OCI-LY7 (cell line): Measurements from ENCODE around the gene ASXL1. TPM values are rescaled to one million over a fixed set of nuclear protein-coding genes. Genes with fewer than 3 reads are reported as not detected.

Experiments
- BruUV-seq: library from RNA; stranded (reverse); fragments of 400-500 nt; replicated peaks from 2 replicates; lab custom pipeline; 2021; lab: Mats Ljungman, UMichigan
- CTCF ChIA-PET: fragments of 300-600 bp; sonication (Branson Sonifier 250); formaldehyde crosslinking; loops from one replicate; lab custom pipeline; 2022; ENCODE audit warnings: antibody characterized with exemption; ENCODE audit not compliant: unreplicated experiment; lab: Charles Lee
- POLR2A ChIA-PET: fragments of 300-600 bp; sonication (Branson Sonifier 250); formaldehyde crosslinking; loops from one replicate; lab custom pipeline; 2022; ENCODE audit warnings: antibody characterized with exemption; lab: Charles Lee
- DNase-seq: peaks from one replicate; pipeline ENCODE4 v3.0.0-alpha.2; 2015; ENCODE audit warnings: low spot score
- H2AFZ ChIP-seq: fragments of 200-600 bp; sonication (generic), shearing (Covaris generic); 2 replicates; pipeline ENCODE4 v1.6.1; 2014; ENCODE audit warnings: mild to moderate bottlenecking, antibody characterized with exemption, low read length, moderate library complexity
- H3K27ac ChIP-seq: fragments of 200-600 bp; sonication (generic); 2 replicates; pipeline ENCODE4 v1.5.1; 2014; ENCODE audit warnings: mixed run types, low read depth, mild to moderate bottlenecking, moderate library complexity, low read length, inconsistent platforms; ENCODE audit not compliant: poor library complexity, severe bottlenecking
- H3K36me3 ChIP-seq: fragments of 200-600 bp; sonication (generic); 2 replicates; pipeline ENCODE4 v1.6.1; 2014; ENCODE audit warnings: mild to moderate bottlenecking, antibody characterized with exemption, low read length, moderate library complexity, mixed read lengths; ENCODE audit not compliant: insufficient read depth
- H3K4me1 ChIP-seq: fragments of 200-600 bp; sonication (generic); 2 replicates; pipeline ENCODE4 v1.5.1; 2014; ENCODE audit warnings: mild to moderate bottlenecking, low read length; ENCODE audit not compliant: insufficient read depth, poor library complexity, severe bottlenecking
- H3K4me2 ChIP-seq: fragments of 200-600 bp; sonication (generic); 2 replicates; pipeline ENCODE4 v1.6.1; 2014; ENCODE audit warnings: mild to moderate bottlenecking, low read length
- H3K4me3 ChIP-seq: fragments of 200-600 bp; sonication (generic); 2 replicates; pipeline ENCODE4 v1.5.1; 2014; ENCODE audit warnings: mild to moderate bottlenecking, low read depth, low read length; ENCODE audit not compliant: poor library complexity, severe bottlenecking
- H3K79me2 ChIP-seq: fragments of 200-600 bp; sonication (generic); 2 replicates; pipeline ENCODE4 v1.6.1; 2016; ENCODE audit warnings: low read depth, mild to moderate bottlenecking, low read length, moderate library complexity, mixed read lengths; ENCODE audit not compliant: insufficient read depth
- H3K9me2 ChIP-seq: fragments of 200-600 bp; sonication (generic); 2 replicates; pipeline ENCODE4 v1.6.1; 2016; ENCODE audit warnings: mild to moderate bottlenecking, low read length, mixed read lengths; ENCODE audit not compliant: insufficient read depth
- H3K9me3 ChIP-seq: fragments of 200-600 bp; sonication (generic); 2 replicates; pipeline ENCODE4 v1.6.1; 2014; ENCODE audit warnings: mild to moderate bottlenecking, mixed run types, low read length, mixed read lengths
- H4K20me1 ChIP-seq: fragments of 200-600 bp; sonication (generic); 2 replicates; pipeline ENCODE4 v1.6.1; 2014; ENCODE audit warnings: mild to moderate bottlenecking, antibody characterized with exemption, low read length, moderate library complexity, mixed read lengths; ENCODE audit not compliant: insufficient read depth
- CTCF ChIP-seq: fragments of 200-600 bp; sonication (generic); conservative IDR thresholded peaks from 2 replicates; pipeline ENCODE4 v1.5.1; 2014; ENCODE audit warnings: mild to moderate bottlenecking, antibody characterized with exemption, low read length, moderate library complexity, mixed read lengths
- EZH2phosphoT487 ChIP-seq: fragments of 200-600 bp; sonication (generic); IDR thresholded peaks from 2 replicates; pipeline ENCODE4 v1.6.1; 2018; ENCODE audit warnings: low read depth, borderline replicate concordance, mild to moderate bottlenecking, mixed run types, antibody characterized with exemption, low read length, moderate library complexity, mixed read lengths
- intact Hi-C: fragments of 100-400 bp; cut with micrococcal nuclease; formaldehyde crosslinking; loops from one replicate; pipeline ENCODE4 v1.10.0; 2022; ENCODE audit not compliant: unreplicated experiment
- total RNA-seq, 2 experiments: library from RNA; depleted of rRNA in 1 of 2; stranded (reverse); fragments of >200 nt in 1 of 2; shearing (Covaris generic) in 1 of 2; gene quantifications; 2 replicates each; pipeline ENCODE4 v1.2.3, GENCODE V29; 2014 to 2022

The ASXL1 gene
- total RNA-seq, 2 experiments from 2014 or later: 84.7 to 122 TPM

- no peaks in the 10 kb centered on the region for H3K9me2 ChIP-seq
- no peak overlapping the region for H3K4me3 ChIP-seq
- no TSS peak for BruUV-seq
- intact Hi-C loops: no loop called here
- peaks cover 83% of the 10 kb centered on the region for H3K36me3 ChIP-seq
- H3K9me3 ChIP-seq: peaks cover 3% of the 10 kb centered on the region; the same call in 1 of the 2 replicates
- H3K79me2 ChIP-seq: peaks cover 74% of the 10 kb centered on the region
- H3K27ac ChIP-seq: no peak overlapping the region
- CTCF ChIA-PET: no interaction called here
- no peak overlapping the region for H3K4me2 ChIP-seq
- H2AFZ ChIP-seq: no peak overlapping the region
- POLR2A ChIA-PET: no interaction called here
- 0 out of 2 replicates have a peak, but pooled peaks cover 4% of the 10 kb centered on the region for H4K20me1 ChIP-seq
- no peak for TF ChIP-seq CTCF
- no peak for TF ChIP-seq EZH2phosphoT487
- DNase-seq: no peak
- H3K4me1 ChIP-seq: no peaks in the 10 kb centered on the region
These were observed 39.5 kb downstream of the ASXL1 start for GRCh38 chr20:32397567-32398084.

GRCh38 chr20:32400476-32400875 is 42.3 kb downstream of the ASXL1 start:
- H3K79me2 ChIP-seq: peaks cover 73% of the 10 kb centered on the region
- no peak overlapping the region for H2AFZ ChIP-seq
- no peak for TF ChIP-seq EZH2phosphoT487
- TF ChIP-seq CTCF: no peak
- peaks cover 74% of the 10 kb centered on the region for H3K36me3 ChIP-seq
- BruUV-seq: no TSS peak
- H3K27ac ChIP-seq: no peak overlapping the region
- no peaks in the 10 kb centered on the region for H3K4me1 ChIP-seq
- DNase-seq: no peak
- H3K4me2 ChIP-seq: no peak overlapping the region
- H3K9me2 ChIP-seq: no peaks in the 10 kb centered on the region
- ChIA-PET POLR2A (interaction anchor here (0.6 to 1.5 kb wide), 7 partner anchors 9 to 48 kb away, joined by 3 to 6 read pairs (median 3); no protein-coding TSS in a partner anchor), CTCF (no interaction called here)
- H3K9me3 ChIP-seq: no peaks in the 10 kb centered on the region
- H3K4me3 ChIP-seq: no peak overlapping the region
- intact Hi-C loops: no loop called here
- H4K20me1 ChIP-seq: 0 out of 2 replicates have a peak, but pooled peaks cover 4% of the 10 kb centered on the region

- H3K79me2 ChIP-seq: peaks cover 55% of the 10 kb centered on the region
- no peak overlapping the region for H3K27ac ChIP-seq
- no peaks in the 10 kb centered on the region for H3K9me2 ChIP-seq
- no peak overlapping the region for H2AFZ ChIP-seq
- no peaks in the 10 kb centered on the region for H3K4me1 ChIP-seq
- no TSS peak for BruUV-seq
- POLR2A ChIA-PET: interaction anchor here (0.6 to 2.0 kb wide), 2 partner anchors 16 to 101 kb away, joined by 3 to 5 read pairs; no protein-coding TSS in a partner anchor
- no peak overlapping the region for H3K4me2 ChIP-seq
- TF ChIP-seq CTCF (no peak), EZH2phosphoT487 (no peak)
- intact Hi-C loops: no loop called here
- H3K9me3 ChIP-seq: no peaks in the 10 kb centered on the region
- CTCF ChIA-PET: no interaction called here
- peaks cover 77% of the 10 kb centered on the region for H3K36me3 ChIP-seq
- DNase-seq: no peak
- H4K20me1 ChIP-seq: 0 out of 2 replicates have a peak, but pooled peaks cover 4% of the 10 kb centered on the region
- no peak overlapping the region for H3K4me3 ChIP-seq
These were observed 45.9 kb downstream of the ASXL1 start for GRCh38 chr20:32404017-32404416.
